IMR-90 (cell line): ENCODE data around the gene CHST2. TPM values are rescaled to one million over a fixed set of nuclear protein-coding genes. Genes with fewer than 3 reads are reported as not detected.

ENCODE experiments used
- ATAC-seq: fragments of 200-7000 bp; cut with Tn5 transposase; 2 replicates; pipeline ENCODE4 v1.9.1; 2020; ENCODE audit warnings: low read depth, mild to moderate bottlenecking, moderate library complexity
- BruUV-seq: library from RNA; stranded (reverse); fragments of 400-500 nt; replicated peaks from 2 replicates; lab custom pipeline; 2021; lab: Mats Ljungman, UMichigan
- CTCF ChIA-PET: fragments of 300-600 bp; formaldehyde crosslinking; extraction: SDS; loops from one replicate; lab custom pipeline; 2021; ENCODE audit warnings: antibody characterized with exemption; lab: Yijun Ruan, JAX
- POLR2A ChIA-PET: fragments of 300-600 bp; sonication (Branson Sonifier 250); formaldehyde crosslinking; loops from one replicate; lab custom pipeline; 2022; ENCODE audit warnings: antibody characterized with exemption; ENCODE audit not compliant: unreplicated experiment; lab: Charles Lee
- DNase-seq: peaks from one replicate; pipeline ENCODE4 v3.0.0; 2013
- H2AFZ ChIP-seq: replicated peaks from 2 replicates; pipeline ENCODE3; 2013; ENCODE audit warnings: low read length, mild to moderate bottlenecking; ENCODE audit not compliant: poor library complexity
- H2AK5ac ChIP-seq: 2 replicates; pipeline ENCODE4 v1.6.1; 2013; ENCODE audit warnings: low read depth, low read length, inconsistent platforms
- H2AK9ac ChIP-seq: replicated peaks from 2 replicates; pipeline ENCODE3; 2013; ENCODE audit warnings: mild to moderate bottlenecking, low read depth, low read length, moderate library complexity; ENCODE audit not compliant: poor library complexity
- H2BK120ac ChIP-seq: 2 replicates; pipeline ENCODE4 v1.6.1; 2013; ENCODE audit warnings: low read depth, low read length, inconsistent platforms
- H2BK15ac ChIP-seq: 3 replicates; pipeline ENCODE4 v1.6.1; 2013; ENCODE audit warnings: low read depth, low read length, inconsistent platforms
- H2BK20ac ChIP-seq: 2 replicates; pipeline ENCODE4 v1.6.1; 2013; ENCODE audit warnings: low read depth, mild to moderate bottlenecking, inconsistent platforms, low read length, moderate library complexity
- H2BK5ac ChIP-seq: 2 replicates; pipeline ENCODE4 v1.6.1; 2013; ENCODE audit warnings: mild to moderate bottlenecking, low read depth, low read length, inconsistent platforms; ENCODE audit not compliant: poor library complexity, severe bottlenecking
- H3K14ac ChIP-seq: replicated peaks from 2 replicates; pipeline ENCODE4 v1.6.1; 2013; ENCODE audit warnings: low read depth, low read length, inconsistent platforms
- H3K18ac ChIP-seq: 2 replicates; pipeline ENCODE4 v1.6.1; 2013; ENCODE audit warnings: low read depth, low read length, control low read depth
- H3K23ac ChIP-seq: 2 replicates; pipeline ENCODE4 v1.6.1; 2013; ENCODE audit warnings: low read depth, low read length, inconsistent platforms
- H3K27ac ChIP-seq: 2 replicates; pipeline ENCODE4 v1.5.1; 2013; ENCODE audit warnings: mild to moderate bottlenecking, control low read depth, low read length; ENCODE audit not compliant: insufficient read depth
- H3K27me3 ChIP-seq: 2 replicates; pipeline ENCODE4 v1.6.1; 2013; ENCODE audit warnings: low read length; ENCODE audit not compliant: control insufficient read depth, insufficient read depth
- H3K36me3 ChIP-seq: 2 replicates; pipeline ENCODE4 v1.6.1; 2013; ENCODE audit warnings: low read length, mixed read lengths; ENCODE audit not compliant: control insufficient read depth, insufficient read depth
- H3K4ac ChIP-seq: 2 replicates; pipeline ENCODE4 v1.6.1; 2013; ENCODE audit warnings: low read depth, low read length, inconsistent platforms
- H3K4me1 ChIP-seq: 2 replicates; pipeline ENCODE4 v1.6.1; 2013; ENCODE audit warnings: low read length, mixed read lengths; ENCODE audit not compliant: control insufficient read depth, insufficient read depth
- H3K4me2 ChIP-seq: 2 replicates; pipeline ENCODE4 v1.6.1; 2013; ENCODE audit warnings: low read depth, mild to moderate bottlenecking, control low read depth, low read length, moderate library complexity
- H3K4me3 ChIP-seq: 2 replicates; pipeline ENCODE4 v1.5.1; 2013; ENCODE audit warnings: low read depth, mild to moderate bottlenecking, control low read depth, low read length, moderate library complexity; ENCODE audit not compliant: insufficient read depth
- H3K56ac ChIP-seq: 2 replicates; pipeline ENCODE4 v1.6.1; 2013; ENCODE audit warnings: low read length, inconsistent platforms; ENCODE audit not compliant: insufficient read depth; ENCODE audit errors: extremely low read depth
- H3K79me1 ChIP-seq, 2 experiments: 2 replicates each; pipeline ENCODE4 v1.6.1; 2013; ENCODE audit warnings: low read length in 2 of 2, inconsistent platforms in 1 of 2, low read depth in 1 of 2
- H3K9ac ChIP-seq: 2 replicates; pipeline ENCODE4 v1.6.1; 2013; ENCODE audit warnings: low read depth, low read length, control low read depth
- H3K9me1 ChIP-seq: 2 replicates; pipeline ENCODE4 v1.6.1; 2013; ENCODE audit warnings: low read length, inconsistent platforms; ENCODE audit not compliant: insufficient read depth
- H3K9me3 ChIP-seq: 2 replicates; pipeline ENCODE4 v1.6.1; 2013; ENCODE audit warnings: low read length; ENCODE audit not compliant: control insufficient read depth, insufficient read depth
- H4K20me1 ChIP-seq: 2 replicates; pipeline ENCODE4 v1.6.1; 2013; ENCODE audit warnings: low read length, inconsistent platforms; ENCODE audit not compliant: insufficient read depth
- H4K5ac ChIP-seq: 2 replicates; pipeline ENCODE4 v1.6.1; 2013; ENCODE audit warnings: mild to moderate bottlenecking, low read depth, low read length, control low read depth
- H4K8ac ChIP-seq, 2 experiments: 2 replicates each; pipeline ENCODE4 v1.6.1; 2013; ENCODE audit warnings: low read depth in 2 of 2, low read length in 2 of 2, control low read depth in 1 of 2, inconsistent platforms in 1 of 2
- H4K91ac ChIP-seq: 2 replicates; pipeline ENCODE4 v1.6.1; 2013; ENCODE audit warnings: low read depth, low read length, inconsistent platforms; ENCODE audit not compliant: insufficient read depth
- BHLHE40 ChIP-seq: fragments of 150-350 bp; IDR thresholded peaks from 2 replicates; pipeline ENCODE4 v1.6.1; 2016; ENCODE audit warnings: mild to moderate bottlenecking, low read depth, low read length
- FOS ChIP-seq: fragments of 150-350 bp; IDR thresholded peaks from 2 replicates; pipeline ENCODE4 v1.6.1; 2016; ENCODE audit warnings: low read depth, low read length
- MAFK ChIP-seq: IDR thresholded peaks from 2 replicates; pipeline ENCODE4 v1.6.1; 2012; ENCODE audit warnings: low read depth, low read length, improper control_type of control experiment
- MAZ ChIP-seq: IDR thresholded peaks from 2 replicates; pipeline ENCODE4 v1.6.1; 2012; ENCODE audit warnings: low read depth, mild to moderate bottlenecking, low read length, improper control_type of control experiment, moderate library complexity, borderline replicate concordance
- MXI1 ChIP-seq: IDR thresholded peaks from 2 replicates; pipeline ENCODE4 v1.6.1; 2012; ENCODE audit warnings: low read depth, mild to moderate bottlenecking, low read length, moderate library complexity, borderline replicate concordance
- POLR2A ChIP-seq: IDR thresholded peaks from 2 replicates; pipeline ENCODE4 v1.6.1; 2012; ENCODE audit warnings: mild to moderate bottlenecking, low read depth, low read length
- RAD21 ChIP-seq: IDR thresholded peaks from 2 replicates; pipeline ENCODE4 v1.6.1; 2012; ENCODE audit warnings: low read length, improper control_type of control experiment
- RCOR1 ChIP-seq: IDR thresholded peaks from 2 replicates; pipeline ENCODE4 v1.6.1; 2012; ENCODE audit warnings: mild to moderate bottlenecking, low read length, improper control_type of control experiment; ENCODE audit not compliant: insufficient replicate concordance
- RFX5 ChIP-seq: IDR thresholded peaks from 2 replicates; pipeline ENCODE4 v1.8.0; 2012; ENCODE audit warnings: low read depth, mild to moderate bottlenecking, low read length, moderate library complexity
- SMC3 ChIP-seq: fragments of 150-350 bp; IDR thresholded peaks from 2 replicates; pipeline ENCODE4 v1.6.1; 2016; ENCODE audit warnings: low read depth, mild to moderate bottlenecking, antibody characterized with exemption, low read length, moderate library complexity
- WGBS, 2 experiments: methylation state at CpG; one replicate each; pipeline versions ENCODE4 v1.1.5 to v1.1.7; 2013; ENCODE audit warnings: missing lambda C conversion rate in 2 of 2; ENCODE audit not compliant: insufficient read length in 1 of 2; ENCODE audit errors: extremely low coverage in 2 of 2; 5-methylcytosine and 5-hydroxymethylcytosine counted together
- dilution Hi-C: fragments of 300-500 bp; cut with HindIII; formaldehyde crosslinking; loops from one replicate; pipeline ENCODE4 v1.14.3; 2018; ENCODE audit warnings: low sequenced_read_pairs; ENCODE audit not compliant: unreplicated experiment
- in situ Hi-C: fragments of 300-500 bp; cut with MboI; formaldehyde crosslinking; loops from 3 replicates; pipeline ENCODE4 v1.14.3; 2019; ENCODE audit warnings: low sequenced_read_pairs, inconsistent platforms, mixed read lengths
- intact Hi-C: fragments of 100-400 bp; cut with micrococcal nuclease; formaldehyde crosslinking; loops from 2 replicates; pipeline ENCODE4 v1.10.0; 2022
- polyA plus RNA-seq, 3 experiments: library from polyadenylated mRNA; depleted of rRNA; stranded (reverse); fragments of >200 nt; gene quantifications; 2 replicates each; pipeline ENCODE4 v1.2.3, GENCODE V29; 2012; ENCODE audit warnings: low replicate concordance in 1 of 3
- total RNA-seq: library from RNA; depleted of rRNA; stranded (reverse); fragments of >200 nt; gene quantifications from 2 replicates; pipeline ENCODE4 v1.2.3, GENCODE V29; 2012; rRNA removed

CHST2 gene
- total and polyA plus RNA-seq, 2 of the 4 experiments (the other 2 are of a cell fraction), result 0.90 to 1.4 TPM

GRCh38 chr3:143172795-143173145 is 53.2 kb downstream of the CHST2 start (continued):
- no peak for TF ChIP-seq RAD21
- TF ChIP-seq MAFK, result no peak
- no peak for TF ChIP-seq FOS

DNA sequence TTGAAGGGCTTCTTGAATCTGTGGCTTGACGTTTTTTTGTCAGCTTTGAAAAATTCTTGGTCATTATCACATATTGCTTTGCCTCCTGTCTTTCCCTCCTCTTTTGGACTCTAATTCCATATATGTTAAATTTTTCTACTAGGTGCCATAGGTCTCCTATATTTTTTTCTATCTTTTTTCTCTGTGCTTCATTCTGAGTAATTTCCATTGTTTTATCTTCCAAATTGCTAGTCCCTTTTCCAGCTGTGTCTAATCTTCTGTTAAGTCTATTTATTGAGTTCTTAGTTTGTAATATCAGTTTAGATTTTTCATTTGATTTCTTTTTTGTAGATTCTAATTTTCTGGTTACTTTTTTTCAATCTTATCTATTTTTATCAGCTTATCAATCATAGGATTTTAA is 53.7 kb downstream of the CHST2 start:
- no CpG with 5 or more reads among the region's 1 CpG for WGBS, 2 experiments
- ChIA-PET POLR2A (no interaction called here), CTCF (no interaction called here)
- Histone ChIP-seq H3K79me1 (no peaks in the 10 kb centered on the region), H4K8ac (no peak overlapping the region), H2BK120ac (no peak overlapping the region), H3K27me3 (no peaks in the 10 kb centered on the region), H2AK9ac (no peak overlapping the region), H3K23ac (no peak overlapping the region), H3K4me1 (peaks cover 20% of the 10 kb centered on the region), H3K9me3 (no peaks in the 10 kb centered on the region), H3K56ac (no peak overlapping the region), H2AK5ac (no peak overlapping the region), H3K4me2 (no peak overlapping the region), H4K20me1 (no peaks in the 10 kb centered on the region), H2BK20ac (no peak overlapping the region), H3K14ac (no peak overlapping the region), H3K4ac (no peak overlapping the region), H4K5ac (no peak overlapping the region), H2BK5ac (no peak overlapping the region), H2BK15ac (no peak overlapping the region), H3K36me3 (no peaks in the 10 kb centered on the region), H3K4me3 (no peak overlapping the region), H4K91ac (no peak overlapping the region), H2AFZ (no peak overlapping the region), H3K9ac (no peak overlapping the region), H3K27ac (no peak overlapping the region), H3K9me1 (peaks cover 15% of the 10 kb centered on the region), H3K18ac (no peak overlapping the region)
- intact Hi-C loops, result no loop called here
- DNase-seq, result no peak
- no peak for ATAC-seq
- dilution Hi-C loops, result no loop called here
- in situ Hi-C loops, result no loop called here
- no peak for TF ChIP-seq MAZ
- TF ChIP-seq POLR2A, result no peak
- no peak for TF ChIP-seq RCOR1
- no peak for TF ChIP-seq FOS
- TF ChIP-seq RAD21, result no peak
- no peak for TF ChIP-seq RFX5
- no peak for TF ChIP-seq BHLHE40
- TF ChIP-seq MXI1, result no peak
- no peak for TF ChIP-seq SMC3
- BruUV-seq, result no TSS peak

Other genes starting within 250 kb of the CHST2 start
- gene PCOLCE2, start 230.7 kb upstream of the CHST2 start, total RNA-seq, result 0.54 and 0.56 TPM in 2 replicates
- gene PCOLCE2, start 230.7 kb upstream of the CHST2 start, polyA plus RNA-seq (2012; rRNA removed), result 0.50 and 0.67 TPM in 2 replicates
- not detected in 2 replicates for gene PAQR9, start 156.1 kb upstream of the CHST2 start, total RNA-seq
- gene PAQR9, start 156.1 kb upstream of the CHST2 start, polyA plus RNA-seq (2012; rRNA removed), result 0.04 and 0.05 TPM in 2 replicates
- gene U2SURP, start 118.2 kb upstream of the CHST2 start, total RNA-seq, result 29.4 and 58.3 TPM in 2 replicates
- 20.8 and 24.8 TPM in 2 replicates for gene U2SURP, start 118.2 kb upstream of the CHST2 start, polyA plus RNA-seq (2012; rRNA removed)